CD1c-positive myeloid dendritic cell (primary cell): ENCODE data around the gene SDK1.
A peak's percentile ranks its signal among the peaks of the same experiment; 100 is the strongest.

Experiments
- DNase-seq: peaks from one replicate; pipeline ENCODE4 v3.0.0-alpha.2; 2016; ENCODE audit errors: extremely low spot score

Gene SDK1

GRCh38 chr7:3338161-3338560 lies 37.1 kb downstream of the SDK1 start:
- DNase-seq = no peak

- DNase-seq = no peak
Observed at GRCh38 chr7:3345699-3346481, 44.8 kb downstream of the SDK1 start.

GRCh38 chr7:3349126-3349525 lies 48.1 kb downstream of the SDK1 start:
- DNase-seq = no peak

GRCh38 chr7:3356173-3356572 lies 55.1 kb downstream of the SDK1 start:
- DNase-seq = no peak

GRCh38 chr7:3358991-3359390 lies 57.9 kb downstream of the SDK1 start:
- no peak for DNase-seq

- no peak for DNase-seq
Observed at GRCh38 chr7:3367261-3367660, 66.2 kb downstream of the SDK1 start.

GRCh38 chr7:3370068-3370830 lies 69.2 kb downstream of the SDK1 start:
- DNase-seq = no peak

- DNase-seq = no peak
Observed at GRCh38 chr7:3370921-3371320, 69.9 kb downstream of the SDK1 start.

- DNase-seq = no peak
Observed at GRCh38 chr7:3371601-3372000, 70.5 kb downstream of the SDK1 start.

GRCh38 chr7:3374239-3374638 lies 73.2 kb downstream of the SDK1 start:
- DNase-seq = no peak

- DNase-seq = no peak
Observed at GRCh38 chr7:3378390-3379150, 77.5 kb downstream of the SDK1 start.

- no peak for DNase-seq
Observed at GRCh38 chr7:3380034-3380433, 79.0 kb downstream of the SDK1 start.

GRCh38 chr7:3380886-3381685 lies 80.0 kb downstream of the SDK1 start:
- no peak for DNase-seq

GRCh38 chr7:3386423-3387190 lies 85.6 kb downstream of the SDK1 start:
- no peak for DNase-seq

GRCh38 chr7:3393862-3394261 lies 92.8 kb downstream of the SDK1 start:
- no peak for DNase-seq

GRCh38 chr7:3397324-3397723 lies 96.3 kb downstream of the SDK1 start:
- no peak for DNase-seq

- peak; percentile 31 for DNase-seq
Observed at GRCh38 chr7:3399858-3400257, 98.8 kb downstream of the SDK1 start.

GRCh38 chr7:3404501-3404900 lies 103.4 kb downstream of the SDK1 start:
- no peak for DNase-seq

- DNase-seq = no peak
Observed at GRCh38 chr7:3408814-3409595, 108.0 kb downstream of the SDK1 start.

- DNase-seq = no peak
Observed at GRCh38 chr7:3412871-3413270, 111.8 kb downstream of the SDK1 start.
